ENCODE results near the gene CSK. TPM values are rescaled to one million over a fixed set of nuclear protein-coding genes. Genes with fewer than 3 reads are reported as not detected.
A peak's percentile ranks its signal among the peaks of the same experiment; 100 is the strongest.

CSK gene
- total RNA-seq, 1 donor from 2014 or later: 83.8 TPM

DNA sequence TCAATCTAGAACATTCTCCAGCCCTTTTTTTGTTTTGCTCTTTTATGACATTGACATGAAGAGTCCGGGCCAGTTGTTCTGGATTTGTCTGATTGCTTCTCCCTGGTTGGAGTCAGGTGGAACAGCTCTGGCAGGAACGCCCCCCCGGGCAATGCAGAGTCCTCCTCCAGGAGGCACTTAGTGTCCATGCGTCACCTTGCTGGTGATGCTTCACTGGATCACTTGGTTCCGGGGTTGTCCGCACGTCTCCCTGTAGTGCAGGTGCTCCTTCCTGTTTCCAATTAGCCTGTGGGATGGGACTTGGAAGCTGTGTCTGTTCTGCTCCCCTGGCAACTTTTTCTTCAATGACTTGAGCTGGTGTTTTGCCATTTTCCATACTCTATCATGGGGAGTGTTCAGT, 9.8 kb downstream of the CSK start:
- Histone ChIP-seq H3K4me3 (no peak overlapping the region), H3K9me3 (no peaks in the 10 kb centered on the region), H3K27me3 (ENCODE audit: low read depth) (no peaks in the 10 kb centered on the region), H3K36me3 (peaks cover 10% of the 10 kb centered on the region), H3K4me1 (peaks cover 85% of the 10 kb centered on the region), H3K27ac (no peak overlapping the region)
- DNase-seq (no peak), ATAC-seq (no peak)
- intact Hi-C loops (cut with DNase I): no loop called here
- TF ChIP-seq, protein P1, sequence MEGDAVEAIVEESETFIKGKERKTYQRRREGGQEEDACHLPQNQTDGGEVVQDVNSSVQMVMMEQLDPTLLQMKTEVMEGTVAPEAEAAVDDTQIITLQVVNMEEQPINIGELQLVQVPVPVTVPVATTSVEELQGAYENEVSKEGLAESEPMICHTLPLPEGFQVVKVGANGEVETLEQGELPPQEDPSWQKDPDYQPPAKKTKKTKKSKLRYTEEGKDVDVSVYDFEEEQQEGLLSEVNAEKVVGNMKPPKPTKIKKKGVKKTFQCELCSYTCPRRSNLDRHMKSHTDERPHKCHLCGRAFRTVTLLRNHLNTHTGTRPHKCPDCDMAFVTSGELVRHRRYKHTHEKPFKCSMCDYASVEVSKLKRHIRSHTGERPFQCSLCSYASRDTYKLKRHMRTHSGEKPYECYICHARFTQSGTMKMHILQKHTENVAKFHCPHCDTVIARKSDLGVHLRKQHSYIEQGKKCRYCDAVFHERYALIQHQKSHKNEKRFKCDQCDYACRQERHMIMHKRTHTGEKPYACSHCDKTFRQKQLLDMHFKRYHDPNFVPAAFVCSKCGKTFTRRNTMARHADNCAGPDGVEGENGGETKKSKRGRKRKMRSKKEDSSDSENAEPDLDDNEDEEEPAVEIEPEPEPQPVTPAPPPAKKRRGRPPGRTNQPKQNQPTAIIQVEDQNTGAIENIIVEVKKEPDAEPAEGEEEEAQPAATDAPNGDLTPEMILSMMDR (IDR thresholded peaks at IDR 0.05): no peak

DNA sequence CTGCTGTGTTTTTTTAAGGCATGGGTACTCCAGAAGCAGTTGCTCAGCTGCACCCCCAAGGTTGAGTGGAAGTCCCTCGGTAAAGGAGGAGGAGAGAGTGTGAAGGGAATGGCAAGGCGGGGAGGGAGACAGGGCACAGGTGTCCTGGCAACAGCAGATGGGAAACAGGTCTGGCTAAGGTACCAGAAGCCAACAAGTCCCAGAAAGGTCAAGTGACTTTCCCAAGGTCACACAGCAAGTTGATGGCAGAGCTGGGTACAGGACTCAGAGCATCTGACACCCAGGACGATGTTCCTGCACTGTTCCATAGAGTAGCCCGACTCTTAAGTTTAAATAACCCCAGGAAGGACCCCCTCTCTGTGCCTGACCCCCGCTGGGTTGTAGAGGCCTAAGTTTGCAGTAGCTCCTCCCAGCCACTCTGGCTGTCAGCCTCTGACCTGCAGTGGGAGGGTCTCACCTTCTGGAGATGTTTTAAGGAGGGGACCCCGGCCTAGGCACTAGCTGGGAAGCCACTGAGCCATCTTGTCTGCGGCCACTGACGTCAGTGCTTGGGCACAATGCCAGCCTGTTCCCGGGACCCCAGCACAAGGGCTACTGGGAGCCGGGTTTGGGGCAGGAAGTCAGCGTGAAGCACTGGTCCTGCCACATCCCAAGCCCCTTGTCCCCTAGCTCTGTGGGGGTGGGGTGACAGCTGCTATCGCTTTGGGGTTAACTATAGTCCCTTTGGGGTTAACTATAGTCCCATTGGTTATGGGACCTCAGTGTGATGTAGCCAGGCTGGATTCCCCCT, 10.5 kb downstream of the CSK start:
- intact Hi-C loops (cut with DNase I): no loop called here
- no peak for ATAC-seq
- peaks cover 77% of the 10 kb centered on the region for H3K4me1 ChIP-seq

DNA sequence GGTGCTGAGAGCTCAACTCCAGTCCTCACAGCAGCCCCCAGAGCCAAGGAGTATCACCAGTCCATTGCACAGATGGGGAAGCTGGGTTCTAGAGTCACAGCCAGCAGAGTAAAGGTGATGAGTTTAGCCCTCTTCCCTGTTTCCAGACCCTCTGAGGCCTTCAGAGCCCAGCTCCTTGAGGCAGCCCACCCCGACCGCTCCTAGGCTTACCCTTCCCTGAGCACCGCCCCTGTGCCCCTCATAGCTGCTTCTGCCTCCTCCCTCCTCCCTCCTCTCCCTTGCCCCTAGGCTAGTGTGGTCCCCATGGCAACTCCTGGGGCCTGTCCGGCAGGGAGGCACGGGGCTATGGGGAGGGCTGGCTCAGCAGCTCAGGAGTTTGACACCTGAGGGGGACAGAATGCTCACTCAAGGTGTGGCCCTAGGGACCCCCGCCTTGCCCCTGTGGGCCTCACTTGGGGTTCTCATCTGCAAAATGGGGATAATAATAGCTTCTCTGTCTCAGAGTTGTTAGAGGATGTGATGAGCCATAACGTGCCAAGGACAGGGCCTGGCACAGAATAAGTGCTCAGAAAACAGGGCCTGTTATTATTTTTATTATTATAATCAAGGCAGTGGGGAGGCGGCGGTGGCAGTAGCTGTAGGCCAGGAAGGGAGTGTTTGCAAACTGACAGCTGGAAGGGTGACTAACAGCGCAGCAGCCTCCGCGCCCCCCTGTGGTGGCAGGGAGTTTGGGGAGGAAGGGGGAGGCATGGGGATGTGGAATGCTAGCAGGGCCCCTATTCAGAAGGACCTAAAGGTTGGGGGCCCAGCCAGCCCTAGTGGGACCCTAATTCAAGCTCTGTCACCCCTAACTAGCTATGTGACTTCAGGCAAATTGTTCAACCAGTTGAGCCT, 11.5 kb downstream of the CSK start:
- DNase-seq: no peak
- TF ChIP-seq, protein P1 (IDR thresholded peaks at IDR 0.05): peak; percentile 38
- H3K9me3 ChIP-seq: no peaks in the 10 kb centered on the region
- H3K27me3 ChIP-seq (ENCODE audit: low read depth): no peaks in the 10 kb centered on the region
- peaks cover 68% of the 10 kb centered on the region for H3K4me1 ChIP-seq
- no peak for ATAC-seq
- H3K4me3 ChIP-seq: no peak overlapping the region
- H3K27ac ChIP-seq: peak overlapping the region; percentile 28
- intact Hi-C loops (cut with DNase I): no loop called here
- H3K36me3 ChIP-seq: peaks cover 13% of the 10 kb centered on the region

More for the DNA sequence above, 10.5 kb downstream of the CSK start:
- DNase-seq: no peak
- TF ChIP-seq, protein P1 (IDR thresholded peaks at IDR 0.05): no peak
- Histone ChIP-seq H3K4me3 (no peak overlapping the region), H3K27ac (peak overlapping the region; percentile 28), H3K36me3 (peaks cover 10% of the 10 kb centered on the region), H3K9me3 (no peaks in the 10 kb centered on the region), H3K27me3 (ENCODE audit: low read depth) (no peaks in the 10 kb centered on the region)

DNA sequence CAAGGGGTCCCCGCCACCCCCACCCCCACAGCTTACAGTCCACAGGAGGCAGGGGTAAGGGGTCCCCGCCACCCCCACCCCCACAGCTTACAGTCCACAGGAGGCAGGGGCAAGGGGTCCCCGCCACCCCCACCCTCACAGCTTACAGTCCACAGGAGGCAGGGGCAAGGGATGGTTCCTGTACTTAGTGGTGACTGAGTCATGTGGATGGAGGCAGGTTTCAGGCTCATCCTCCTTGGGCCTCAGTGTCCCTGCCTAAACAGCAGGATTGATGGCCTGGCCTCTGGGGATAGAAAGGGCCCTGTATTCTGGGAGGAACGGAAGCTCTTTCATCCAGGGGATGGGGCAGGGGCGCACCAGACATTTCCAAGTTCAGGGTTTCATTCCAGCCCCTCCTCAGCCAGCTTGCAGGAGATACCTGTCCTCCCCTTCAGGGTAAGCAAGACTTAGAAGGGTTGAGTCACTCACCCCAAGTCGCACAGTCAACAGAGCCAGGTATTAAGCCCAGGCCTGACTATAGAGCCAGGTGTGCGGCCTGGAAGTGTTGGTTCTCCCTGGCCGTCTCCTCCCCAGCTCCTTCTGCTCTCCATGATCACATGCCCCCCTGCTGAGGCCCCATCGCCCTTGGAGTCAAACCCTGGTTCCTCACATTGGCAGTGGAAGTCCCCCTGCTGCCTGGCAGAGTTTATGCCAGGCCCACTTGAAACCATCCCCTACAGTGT, 12.5 kb downstream of the CSK start:
- ATAC-seq (no peak), DNase-seq (no peak)
- Histone ChIP-seq H3K36me3 (peaks cover 22% of the 10 kb centered on the region), H3K4me3 (no peak overlapping the region), H3K9me3 (no peaks in the 10 kb centered on the region), H3K4me1 (peaks cover 58% of the 10 kb centered on the region), H3K27ac (no peak overlapping the region), H3K27me3 (ENCODE audit: low read depth) (no peaks in the 10 kb centered on the region)
- intact Hi-C loops (cut with DNase I): no loop called here
- TF ChIP-seq, protein P1 (IDR thresholded peaks at IDR 0.05): no peak

DNA sequence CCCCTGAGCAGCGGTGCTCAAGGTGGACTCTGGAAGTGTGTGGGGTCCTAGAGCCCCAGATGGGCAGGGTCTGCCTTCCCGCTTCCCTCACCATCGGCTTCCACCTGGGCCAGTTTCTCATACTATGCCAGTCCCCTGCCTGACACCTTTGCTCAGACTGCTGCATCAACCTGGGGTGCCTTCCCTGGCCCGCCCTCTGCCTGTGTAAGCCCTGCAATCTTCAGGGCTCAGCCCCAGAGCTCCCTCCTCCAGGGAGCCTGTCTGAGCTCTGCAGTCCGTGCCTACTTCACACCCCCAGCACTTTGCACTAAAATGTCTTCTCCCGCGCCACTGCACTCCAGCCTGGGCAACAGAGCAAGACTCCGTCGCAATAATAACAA, 13.1 kb downstream of the CSK start:
- H3K36me3 ChIP-seq: peaks cover 28% of the 10 kb centered on the region
- intact Hi-C loops (cut with DNase I): no loop called here
- ATAC-seq (no peak), DNase-seq (no peak)
- H3K27ac ChIP-seq: no peak overlapping the region
- H3K4me3 ChIP-seq: no peak overlapping the region
- no peaks in the 10 kb centered on the region for H3K9me3 ChIP-seq
- no peaks in the 10 kb centered on the region for H3K27me3 ChIP-seq (ENCODE audit: low read depth)
- peaks cover 57% of the 10 kb centered on the region for H3K4me1 ChIP-seq
- TF ChIP-seq, protein P1 (IDR thresholded peaks at IDR 0.05): no peak
